NK-92 (cell line): ENCODE data around the gene UGT8.
"Not testable (repeated sequence)": the region's sequence is repeated elsewhere in the genome, so short reads cannot be mapped to it uniquely, and the experiment has no call there.

Experiments
- DNase-seq: peaks from one replicate; lab custom pipeline; 2025; ENCODE audit not compliant: unreplicated experiment; lab: John Stamatoyannopoulos, UW

Gene UGT8

DNA sequence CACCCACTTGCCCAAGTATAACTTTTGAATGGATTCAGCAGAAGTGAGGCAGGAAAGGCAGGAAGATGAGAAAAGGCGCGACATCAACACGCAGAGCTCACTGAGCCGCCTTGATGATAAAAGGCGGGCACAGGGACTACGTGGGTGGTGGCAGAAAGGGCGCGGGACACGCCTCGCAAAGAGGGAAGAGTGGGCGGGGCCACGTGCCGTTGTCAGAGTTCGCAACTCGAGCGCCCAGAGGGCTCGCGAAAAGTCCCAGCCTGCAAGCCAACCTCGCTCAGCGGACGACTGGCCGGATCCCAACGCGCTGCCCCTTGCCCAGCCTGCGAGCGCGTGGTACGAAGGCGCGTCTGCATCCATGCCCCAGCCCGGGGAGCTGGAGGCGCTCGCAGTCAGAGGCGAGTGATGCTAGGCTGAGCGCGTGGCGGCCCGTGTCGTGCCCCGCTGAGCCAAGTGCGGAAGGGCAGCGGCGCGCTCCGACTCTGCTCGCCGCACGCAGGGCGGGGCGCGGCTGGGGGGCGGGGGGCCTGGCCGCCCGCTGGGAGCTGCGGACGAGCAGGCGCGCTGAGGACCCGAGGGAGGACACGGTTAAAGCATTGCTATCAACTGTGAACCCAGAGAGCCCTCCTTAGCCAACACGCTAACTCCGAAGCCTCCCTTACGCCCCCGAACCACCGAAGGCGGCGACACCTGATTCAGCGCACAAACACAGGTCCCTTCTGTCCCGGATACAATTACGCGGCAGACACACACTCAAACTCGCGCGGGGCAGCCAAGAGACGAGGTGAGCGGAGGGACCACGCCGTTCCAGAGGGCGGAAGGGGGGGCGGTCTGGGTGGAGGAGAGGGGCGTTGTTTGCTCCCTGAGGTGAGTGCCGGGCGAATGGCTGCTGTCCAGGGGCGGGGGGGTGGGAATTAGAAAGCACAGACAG lies at the start of gene UGT8:
UGT8 (plus strand) TSS at position 617 of the 931 bp plus-strand sequence. CDS start 24,074 bp downstream, outside the sequence.
- no peak for DNase-seq

GRCh38 chr4:114549638-114550037 lies 49.0 kb upstream of the UGT8 start:
- no peak for DNase-seq

- no peak for DNase-seq
Observed at GRCh38 chr4:114558446-114559020, 40.1 kb upstream of the UGT8 start.

- no peak for DNase-seq
Observed at GRCh38 chr4:114561590-114561989, 37.0 kb upstream of the UGT8 start.

DNA sequence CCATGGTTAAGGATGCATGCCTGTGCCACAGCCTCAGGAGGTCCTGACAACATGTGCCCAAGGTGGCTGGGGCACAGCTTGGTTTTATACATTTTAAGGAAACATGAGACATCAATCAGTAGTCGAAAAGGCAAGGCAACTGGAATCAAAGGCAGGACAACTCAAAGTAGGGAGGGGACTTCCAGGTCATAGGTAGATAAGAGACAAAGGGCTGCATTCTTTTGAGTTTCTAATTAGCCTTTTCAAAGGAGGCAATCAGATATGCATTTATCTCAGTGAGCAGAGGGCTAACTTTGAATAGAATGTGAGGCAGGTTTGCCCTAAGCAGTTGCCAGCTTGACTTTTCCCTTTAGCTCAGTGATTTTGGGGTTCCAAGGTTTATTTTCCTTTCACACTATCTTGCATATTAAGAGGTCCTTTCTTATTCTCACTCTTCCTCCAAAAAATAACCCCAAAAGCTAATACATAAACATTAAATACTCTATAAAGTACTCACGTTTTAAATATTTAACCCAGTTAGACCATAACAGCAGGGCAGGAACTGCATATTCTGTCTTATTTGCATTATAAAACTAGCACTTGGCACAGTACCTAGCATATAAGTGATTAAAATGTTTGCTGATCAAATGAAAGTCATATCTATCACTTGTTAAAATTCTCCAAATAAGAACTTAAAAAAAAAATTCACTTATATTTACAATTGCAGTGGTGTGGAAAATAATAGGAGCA lies 36.3 kb upstream of the UGT8 start:
- DNase-seq: no peak

GRCh38 chr4:114563536-114564315 lies 34.9 kb upstream of the UGT8 start:
- DNase-seq: no peak

GRCh38 chr4:114577386-114577785 lies 21.2 kb upstream of the UGT8 start:
- no peak for DNase-seq

GRCh38 chr4:114582621-114583020 lies 16.0 kb upstream of the UGT8 start:
- no peak for DNase-seq

DNA sequence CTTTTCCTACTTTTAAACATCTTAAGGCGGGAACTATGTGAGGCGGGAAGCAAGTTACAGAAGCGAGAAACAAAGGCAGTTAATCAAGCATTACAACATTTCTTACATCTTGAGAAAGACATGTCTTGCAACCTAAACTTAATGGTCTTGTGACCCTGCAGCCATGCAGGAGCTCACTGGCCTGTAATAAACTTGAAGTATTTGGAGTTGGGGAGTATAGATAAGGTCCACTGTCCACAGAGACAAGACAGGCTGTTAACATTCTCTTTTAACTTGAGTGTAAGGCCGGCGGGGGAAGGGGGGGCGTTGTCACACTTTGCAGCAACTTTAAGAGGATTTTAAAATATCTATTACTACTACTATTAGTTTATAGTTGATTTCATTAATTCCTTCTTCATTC lies 10.3 kb upstream of the UGT8 start:
- DNase-seq: no peak

DNA sequence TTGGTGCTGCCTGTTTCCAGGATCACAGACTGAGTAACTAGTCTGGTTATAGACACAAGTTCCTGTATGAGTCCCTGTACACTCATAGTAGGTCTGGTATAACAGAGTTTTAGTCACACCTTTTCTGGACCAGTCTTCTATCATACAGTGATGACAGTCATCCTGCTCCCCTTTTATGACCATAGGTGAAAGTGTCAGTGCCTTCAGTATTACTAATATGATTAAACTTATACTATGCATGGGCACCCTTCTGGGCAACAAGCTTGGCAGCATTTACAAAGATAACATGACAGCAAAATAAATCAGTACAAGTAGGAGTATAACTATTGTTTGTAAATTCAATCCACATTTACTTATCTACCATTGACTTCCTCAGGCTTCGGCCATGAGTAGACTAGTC lies 8.2 kb upstream of the UGT8 start:
- not testable (repeated sequence) for DNase-seq

- DNase-seq: no peak
Observed at GRCh38 chr4:114593526-114593925, 5.1 kb upstream of the UGT8 start.

- no peak for DNase-seq
Observed at GRCh38 chr4:114595207-114595606, 3.4 kb upstream of the UGT8 start.

DNA sequence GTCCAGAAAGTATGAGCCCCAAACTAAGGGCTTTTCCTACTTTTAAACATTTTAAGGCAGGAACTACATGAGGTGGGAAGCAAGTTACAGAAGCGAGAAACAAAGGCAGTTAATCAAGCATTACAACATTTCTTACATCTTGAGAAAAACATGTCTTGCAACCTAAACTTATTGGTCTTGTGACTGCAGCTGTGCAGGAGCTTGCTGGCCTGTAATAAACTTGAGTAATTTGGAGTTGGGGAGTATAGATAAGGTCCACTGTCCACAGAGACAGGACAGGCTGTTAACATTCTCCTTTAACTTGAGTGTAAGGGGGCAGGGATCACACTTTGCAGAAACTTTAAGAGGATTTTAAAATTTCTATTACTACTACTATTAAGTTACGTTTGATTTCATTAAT lies 2.7 kb upstream of the UGT8 start:
- DNase-seq: no peak

GRCh38 chr4:114597410-114598115 lies 1.0 kb upstream of the UGT8 start:
- DNase-seq: no peak

DNA sequence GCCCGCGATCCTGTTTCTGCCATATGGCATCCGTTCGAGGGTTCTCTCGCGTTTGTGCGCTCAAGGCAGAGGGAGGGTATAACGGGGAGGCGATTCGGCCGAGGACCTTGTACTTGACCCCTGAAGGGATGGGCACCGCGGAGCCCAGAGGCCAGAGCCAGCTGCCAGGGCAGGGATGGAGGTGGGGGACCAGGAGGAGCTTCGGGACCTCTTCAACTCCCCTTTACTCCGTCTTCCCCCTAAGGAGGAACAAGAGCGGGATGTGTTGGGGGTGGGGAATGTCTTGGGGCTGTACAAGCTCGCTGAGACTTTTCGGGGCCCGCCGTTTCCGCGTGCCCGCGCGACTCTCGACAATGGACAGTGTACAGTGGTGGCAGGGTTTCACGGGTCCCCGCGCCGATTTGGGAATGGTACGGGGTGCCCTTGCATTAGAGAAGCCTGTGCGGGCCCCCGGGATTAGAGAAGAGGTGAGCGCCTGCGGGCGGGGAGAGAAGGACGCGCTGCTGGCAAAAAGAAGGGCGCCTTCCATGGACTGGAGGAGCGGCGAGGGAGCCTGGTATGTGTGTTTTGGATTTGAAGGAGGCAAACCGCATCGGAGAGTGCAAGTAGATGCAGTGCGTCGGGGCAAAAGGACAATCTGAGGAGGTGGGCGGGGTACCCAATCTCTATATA lies 760 bp downstream of the UGT8 start:
- no peak for DNase-seq

GRCh38 chr4:114599903-114600552 lies 1.4 kb downstream of the UGT8 start:
- DNase-seq: no peak

- no peak for DNase-seq
Observed at GRCh38 chr4:114600672-114601071, 2.1 kb downstream of the UGT8 start.

DNA sequence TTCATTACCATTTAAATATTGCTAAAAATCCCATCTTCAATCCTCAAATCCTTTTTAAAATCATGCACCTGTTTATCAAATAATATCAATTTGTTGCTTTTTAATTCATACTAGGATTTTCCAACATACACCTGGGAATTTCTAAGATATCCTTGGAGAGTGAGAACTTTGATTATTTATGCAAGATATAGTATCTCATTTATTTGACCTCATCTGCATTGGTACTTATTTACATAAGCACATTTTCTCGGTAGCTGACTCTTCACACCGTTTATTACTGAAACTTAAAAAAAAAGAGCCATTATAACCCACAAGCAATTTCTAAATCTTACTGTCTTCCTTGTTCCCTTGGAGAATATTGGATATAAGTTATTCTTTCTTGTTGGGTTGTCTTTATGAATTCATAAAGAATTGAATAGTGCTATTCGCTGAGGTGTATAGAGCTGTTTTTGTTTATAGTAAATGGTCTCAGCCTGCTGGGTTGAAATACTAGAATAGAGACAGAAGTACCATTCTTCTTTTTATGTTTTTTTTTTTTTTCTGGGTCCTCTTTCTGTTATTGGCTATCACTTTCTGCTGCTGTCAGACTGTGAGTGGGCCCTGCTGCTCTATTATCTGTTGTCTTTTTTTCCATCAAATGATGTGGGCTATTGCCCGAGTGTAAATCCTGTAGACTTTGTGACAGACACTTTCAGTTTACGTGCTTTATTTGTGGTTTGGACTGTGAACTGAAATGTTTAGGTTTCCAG lies 2.9 kb downstream of the UGT8 start:
- DNase-seq: no peak

DNA sequence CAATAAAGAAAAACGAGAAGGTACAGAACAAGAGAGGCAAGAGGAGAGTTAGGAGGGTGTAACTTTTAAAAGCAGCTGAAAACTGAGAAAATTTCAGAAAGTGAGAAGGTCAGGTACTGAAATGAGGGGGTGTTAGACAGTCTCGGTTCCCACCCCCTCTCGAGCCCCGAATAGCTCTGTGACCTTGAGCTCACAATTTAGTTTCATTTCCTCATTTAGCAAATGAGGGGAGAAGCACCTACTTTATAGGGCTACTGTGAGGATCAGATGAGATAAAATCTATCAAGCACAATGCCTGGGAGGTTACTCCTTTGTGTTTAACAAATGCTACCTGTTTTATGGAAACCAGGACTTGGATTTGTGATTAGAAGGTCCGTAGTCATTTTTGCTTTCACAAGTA lies 4.9 kb downstream of the UGT8 start:
- no peak for DNase-seq
